MCF 10A (cell line): Measurements from ENCODE around the gene C4BPA. TPM values are rescaled to one million over a fixed set of nuclear protein-coding genes. Genes with fewer than 3 reads are reported as not detected.

Experiments used
- BruUV-seq: library from RNA; stranded (reverse); fragments of 400-500 nt; replicated peaks from 2 replicates; lab custom pipeline; 2021; lab: Mats Ljungman, UMichigan
- CTCF ChIA-PET: fragments of 300-600 bp; sonication (Branson Sonifier 250); formaldehyde crosslinking; extraction: SDS; loops from one replicate; lab custom pipeline; 2021; ENCODE audit warnings: antibody characterized with exemption, inconsistent platforms; lab: Yijun Ruan, JAX
- POLR2A ChIA-PET: fragments of 300-600, 350-650 bp; sonication (Branson Sonifier 250); formaldehyde crosslinking; extraction: SDS; loops from one replicate; lab custom pipeline; 2020; ENCODE audit warnings: antibody characterized with exemption, inconsistent platforms; lab: Yijun Ruan, JAX
- DNase-seq: peaks from one replicate; pipeline ENCODE4 v3.0.0-alpha.2; 2018; ENCODE audit not compliant: unreplicated experiment
- H3K27ac Mint-ChIP-seq: one replicate; pipeline ENCODE4 v1.8.0; 2022; ENCODE audit warnings: mild to moderate bottlenecking, low read depth, mixed read lengths; ENCODE audit not compliant: unreplicated experiment
- H3K27me3 Mint-ChIP-seq: one replicate; pipeline ENCODE4 v1.8.0; 2022; ENCODE audit warnings: mixed read lengths; ENCODE audit not compliant: insufficient read depth, unreplicated experiment
- H3K36me3 Mint-ChIP-seq: one replicate; pipeline ENCODE4 v1.8.0; 2022; ENCODE audit warnings: mild to moderate bottlenecking, moderate library complexity, mixed read lengths; ENCODE audit not compliant: insufficient read depth, unreplicated experiment
- H3K4me1 Mint-ChIP-seq: one replicate; pipeline ENCODE4 v1.8.0; 2022; ENCODE audit warnings: mixed read lengths; ENCODE audit not compliant: insufficient read depth, unreplicated experiment
- H3K4me3 Mint-ChIP-seq: one replicate; pipeline ENCODE4 v1.8.0; 2022; ENCODE audit warnings: mild to moderate bottlenecking, moderate library complexity, mixed read lengths; ENCODE audit not compliant: unreplicated experiment
- H3K9me3 Mint-ChIP-seq: one replicate; pipeline ENCODE4 v1.8.0; 2022; ENCODE audit warnings: mixed read lengths; ENCODE audit not compliant: unreplicated experiment
- CTCF ChIP-seq: fragments of 200-600 bp; IDR thresholded peaks from one replicate; pipeline ENCODE4 v1.8.0; 2022; ENCODE audit warnings: antibody characterized with exemption, mild to moderate bottlenecking; ENCODE audit not compliant: unreplicated experiment
- intact Hi-C: fragments of 100-400 bp; cut with micrococcal nuclease; formaldehyde crosslinking; loops from 2 replicates; pipeline ENCODE4 v1.14.1; 2022
- total RNA-seq: library from RNA; stranded (reverse); gene quantifications from 2 replicates; pipeline ENCODE4 v1.2.3, GENCODE V29; 2022

The C4BPA gene
- total RNA-seq, 1 experiment from 2014 or later, result not detected

- Mint-ChIP-seq H3K9me3 (no peaks in the 10 kb centered on the region), H3K27ac (no peak overlapping the region), H3K27me3 (no peaks in the 10 kb centered on the region), H3K36me3 (peaks cover 26% of the 10 kb centered on the region), H3K4me1 (peaks cover 11% of the 10 kb centered on the region), H3K4me3 (no peak overlapping the region)
- no peak for DNase-seq
- BruUV-seq, result no TSS peak
- CTCF ChIA-PET, result interaction anchor here (0.7 to 9.9 kb wide), 9 partner anchors 14 to 429 kb away, joined by 3 to 146 read pairs (median 4); partner anchors contain the start of genes PFKFB2 and YOD1
- intact Hi-C loops, result loop anchor here (10.0 kb wide), 2 partner anchors 436 to 596 kb away; partner anchors contain the start of genes DYRK3 and IKBKE
- POLR2A ChIA-PET, result interaction anchor here (0.6 to 11.2 kb wide), 5 partner anchors 18 to 572 kb away, joined by 3 to 399 read pairs (median 4); partner anchors contain the start of genes C1orf116, PFKFB2 and YOD1
- no peak for TF ChIP-seq CTCF
These were observed 33.2 kb upstream of the C4BPA start for GRCh38 chr1:207070811-207071210.

- Mint-ChIP-seq H3K27ac (no peak overlapping the region), H3K27me3 (no peaks in the 10 kb centered on the region), H3K36me3 (peaks cover 24% of the 10 kb centered on the region), H3K4me1 (peaks cover 11% of the 10 kb centered on the region), H3K4me3 (no peak overlapping the region), H3K9me3 (no peaks in the 10 kb centered on the region)
- no peak for TF ChIP-seq CTCF
- intact Hi-C loops, result loop anchor here (10.0 kb wide), 2 partner anchors 437 to 597 kb away; partner anchors contain the start of genes DYRK3 and IKBKE
- DNase-seq, result no peak
- ChIA-PET POLR2A (interaction anchor here (0.6 to 11.2 kb wide), 5 partner anchors 19 to 1474 kb away, joined by 4 to 399 read pairs (median 5); partner anchors contain the start of genes C1orf116, PFKFB2 and YOD1), CTCF (interaction anchor here (0.6 to 9.9 kb wide), 11 partner anchors 9 to 428 kb away, joined by 3 to 146 read pairs (median 3); partner anchors contain the start of genes PFKFB2 and YOD1)
- BruUV-seq, result no TSS peak
These were observed 32.6 kb upstream of the C4BPA start for GRCh38 chr1:207071426-207071825.

GRCh38 chr1:207072233-207072632 is 31.8 kb upstream of the C4BPA start:
- intact Hi-C loops, result loop anchor here (10.0 kb wide), 2 partner anchors 437 to 597 kb away; partner anchors contain the start of genes DYRK3 and IKBKE
- peaks cover 15% of the 10 kb centered on the region for H3K4me1 Mint-ChIP-seq
- no peaks in the 10 kb centered on the region for H3K27me3 Mint-ChIP-seq
- ChIA-PET POLR2A (interaction anchor here (8.4 to 11.2 kb wide), 2 partner anchors 20 to 42 kb away, joined by 164 to 399 read pairs; partner anchors contain the start of genes C1orf116, PFKFB2 and YOD1), CTCF (interaction anchor here (0.5 to 9.9 kb wide), 9 partner anchors 12 to 1483 kb away, joined by 3 to 146 read pairs (median 4); partner anchors contain the start of genes PFKFB2 and YOD1)
- peaks cover 17% of the 10 kb centered on the region for H3K36me3 Mint-ChIP-seq
- no peak for DNase-seq
- TF ChIP-seq CTCF, result no peak
- no TSS peak for BruUV-seq
- no peaks in the 10 kb centered on the region for H3K9me3 Mint-ChIP-seq
- H3K4me3 Mint-ChIP-seq, result no peak overlapping the region
- no peak overlapping the region for H3K27ac Mint-ChIP-seq
